AML-193 (cell line): ENCODE measurements around the gene DNAI1.

Experiments used
- DNase-seq, 2 experiments: peaks; one replicate each; lab custom pipeline; 2025; lab: John Stamatoyannopoulos, UW

The DNAI1 gene

GRCh38 chr9:34545497-34545896 lies 86.9 kb downstream of the DNAI1 start:
- no peak for DNase-seq

DNA sequence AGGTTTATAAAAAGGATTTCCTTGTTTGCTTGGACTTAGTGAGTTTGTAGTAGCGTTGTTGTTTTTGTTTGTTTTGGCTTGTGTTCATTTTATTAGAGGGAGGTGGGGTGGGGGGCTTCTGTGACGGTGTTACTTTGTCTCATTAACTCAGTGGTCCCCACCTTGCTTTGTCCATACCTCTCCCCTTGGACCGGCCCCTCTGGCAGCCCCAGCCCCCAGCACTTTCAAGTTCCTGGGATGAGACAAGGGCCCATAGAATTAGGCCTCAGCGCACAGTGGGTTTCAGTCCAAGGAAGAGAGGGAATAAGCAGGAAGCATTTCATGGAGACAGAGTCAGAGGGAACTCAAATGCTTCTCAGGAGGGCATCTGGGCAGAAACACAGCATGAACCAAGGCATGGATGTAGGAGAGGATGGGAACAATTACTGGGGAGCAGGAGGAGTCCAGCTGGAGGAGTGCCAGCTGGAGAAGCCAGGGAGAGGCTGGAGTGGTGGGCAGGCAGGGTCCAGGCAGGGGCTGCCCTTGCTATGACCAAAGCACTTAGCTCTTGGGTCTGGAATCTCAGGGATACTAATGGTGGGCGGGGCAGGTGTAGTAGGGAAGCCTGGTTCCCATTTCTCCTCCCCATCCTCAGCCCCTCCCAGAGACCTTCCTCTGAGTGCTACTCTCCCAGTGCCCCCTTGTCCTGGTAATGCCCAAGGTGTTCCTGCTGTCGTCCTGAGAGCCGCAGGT lies 87.7 kb downstream of the DNAI1 start:
- no peak for DNase-seq

GRCh38 chr9:34546834-34547827 lies 88.5 kb downstream of the DNAI1 start:
- DNase-seq = peak; percentile 29 to 48

- peak in 1 of 2 experiments; percentile 10 for DNase-seq
Observed at GRCh38 chr9:34547960-34548611, 89.5 kb downstream of the DNAI1 start.

GRCh38 chr9:34549407-34549732 lies 90.8 kb downstream of the DNAI1 start:
- DNase-seq = no peak

- DNase-seq = no peak
Observed at GRCh38 chr9:34550016-34550680, 91.5 kb downstream of the DNAI1 start.

GRCh38 chr9:34550681-34551270 lies 92.2 kb downstream of the DNAI1 start:
- DNase-seq = no peak

GRCh38 chr9:34551751-34552605 lies 93.4 kb downstream of the DNAI1 start:
- no peak for DNase-seq

DNA sequence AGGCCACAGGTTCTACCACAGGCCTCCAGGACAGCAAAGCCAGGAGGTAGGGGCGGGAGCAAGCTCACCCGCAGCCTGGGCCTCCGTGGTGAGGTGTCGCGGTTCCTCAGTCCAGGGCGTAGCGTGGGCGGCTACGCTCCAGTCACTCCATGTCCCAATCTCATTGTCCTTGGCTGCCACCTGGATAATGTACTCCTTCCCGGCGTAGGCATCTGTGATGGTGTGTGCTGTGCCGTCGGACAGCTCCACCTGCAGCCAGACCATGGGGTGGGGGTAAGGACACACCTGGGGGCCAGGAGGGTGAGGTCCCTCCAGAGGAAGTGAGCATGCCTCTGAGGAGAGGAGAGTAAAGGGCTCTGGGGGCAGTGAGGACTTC lies 94.0 kb downstream of the DNAI1 start:
- no peak for DNase-seq

GRCh38 chr9:34552986-34553385 lies 94.4 kb downstream of the DNAI1 start:
- no peak for DNase-seq

DNA sequence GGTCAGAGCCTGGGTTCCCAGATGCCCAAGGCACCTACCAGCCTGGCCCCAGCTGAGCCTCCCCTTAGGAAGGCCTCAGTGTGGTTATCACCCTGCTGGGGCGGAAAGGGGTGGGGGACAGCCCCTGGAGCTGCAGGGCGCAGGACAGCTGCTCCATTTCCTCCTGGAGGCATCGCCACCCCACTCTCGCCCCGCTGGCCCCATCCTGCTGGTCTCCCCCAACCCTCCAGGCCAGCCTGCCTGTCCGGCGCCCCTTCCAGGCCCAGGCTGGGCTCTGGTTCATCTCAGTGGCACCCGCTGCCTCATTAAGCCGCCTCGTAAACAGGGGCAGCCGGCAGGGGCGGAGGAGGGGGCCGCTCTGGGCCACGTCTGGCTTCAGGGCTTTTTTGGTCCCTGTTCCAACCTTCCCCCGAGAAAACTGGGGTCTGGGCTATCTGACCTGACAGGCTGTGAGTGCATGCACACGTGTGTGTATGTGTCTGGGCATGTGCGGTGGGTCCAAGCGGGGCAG lies 95.0 kb downstream of the DNAI1 start:
- no peak for DNase-seq

DNA sequence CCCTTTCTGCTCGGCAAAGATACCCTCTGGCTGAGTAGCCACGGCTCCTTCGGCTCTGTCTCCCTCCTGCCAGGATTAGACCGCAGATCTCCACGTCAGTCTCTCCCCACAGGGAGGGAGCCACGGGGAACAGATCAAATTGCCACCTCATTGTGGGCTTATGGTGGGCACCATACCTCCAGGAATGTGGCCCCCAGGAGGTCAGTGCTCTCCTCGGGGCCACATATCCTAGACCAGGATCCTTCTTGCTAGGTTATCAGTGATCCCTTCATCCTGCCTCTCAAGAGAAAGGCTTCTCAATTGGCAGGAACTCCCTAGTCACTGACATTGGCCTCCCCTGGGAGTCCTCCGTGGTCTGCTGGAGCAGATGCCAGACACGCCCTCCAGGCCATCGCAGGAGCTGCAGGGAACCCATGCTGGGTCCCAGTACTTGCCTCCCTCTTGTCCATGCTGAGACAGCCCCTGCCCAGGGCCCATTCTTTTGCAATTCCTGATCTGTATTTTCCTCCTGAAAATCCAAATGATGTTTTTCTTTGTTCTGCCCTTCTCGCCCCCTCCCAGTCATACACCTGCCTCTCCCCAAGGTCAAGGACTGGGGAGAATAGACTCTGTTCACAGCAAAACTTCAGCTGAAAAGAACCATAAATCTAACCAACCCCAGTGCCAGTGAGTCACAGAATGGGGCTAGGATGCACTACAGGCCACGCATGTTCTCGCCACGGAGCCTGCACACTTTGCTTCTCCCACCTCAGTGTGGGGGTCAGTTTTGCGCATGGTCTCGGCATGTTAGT lies 95.8 kb downstream of the DNAI1 start:
- DNase-seq = no peak

GRCh38 chr9:34555002-34555348 lies 96.4 kb downstream of the DNAI1 start:
- no peak for DNase-seq

DNA sequence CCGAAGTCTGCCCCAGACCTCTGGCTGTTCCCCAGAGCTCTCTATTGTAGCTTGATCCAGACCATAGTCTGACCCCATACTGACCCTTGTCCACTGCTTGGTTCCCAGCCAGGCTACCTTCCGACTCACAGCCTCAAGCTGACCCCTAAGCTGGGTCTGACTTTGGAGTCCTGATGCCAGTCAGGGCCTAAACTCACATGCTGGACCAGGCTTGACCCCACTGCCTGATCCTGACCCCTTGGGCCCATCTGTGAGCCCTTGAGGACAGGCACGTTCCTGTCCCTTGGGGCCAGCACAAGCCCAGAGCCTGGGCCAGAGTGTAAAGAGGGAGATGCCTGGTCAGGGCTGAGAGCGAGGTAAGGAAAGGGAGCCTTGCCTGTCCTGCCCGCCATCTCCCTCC lies 96.9 kb downstream of the DNAI1 start:
- DNase-seq = no peak

DNA sequence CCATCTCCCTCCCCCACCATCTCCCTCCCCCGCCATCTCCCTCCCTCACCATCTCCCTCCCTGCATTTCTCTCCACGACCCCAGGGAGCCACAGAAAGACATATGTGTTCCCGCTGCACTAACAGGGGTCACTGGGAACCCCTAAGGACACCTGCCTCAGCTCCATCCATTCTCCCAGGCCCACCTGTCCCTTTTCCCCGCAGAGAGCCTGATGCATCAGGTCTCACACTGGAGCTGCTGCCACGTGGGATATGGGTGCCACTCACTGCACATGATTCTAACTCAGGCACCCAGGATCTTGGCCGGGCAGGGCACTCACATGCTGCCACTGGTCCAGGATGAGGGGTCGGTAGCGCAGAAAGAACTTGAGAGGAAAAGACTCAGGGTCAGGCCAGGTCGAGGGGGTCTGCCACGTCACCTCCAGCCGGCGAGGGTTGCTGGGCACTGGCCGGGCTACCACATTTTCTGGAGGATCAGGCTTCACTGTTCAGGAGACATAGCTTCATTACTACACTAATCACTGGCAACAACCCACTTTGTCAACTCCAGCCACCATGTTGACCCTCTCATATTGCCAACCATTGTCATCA lies 97.4 kb downstream of the DNAI1 start:
- no peak for DNase-seq

- DNase-seq = no peak
Observed at GRCh38 chr9:34556949-34557348, 98.3 kb downstream of the DNAI1 start.

GRCh38 chr9:34557426-34558321 lies 99.1 kb downstream of the DNAI1 start:
- DNase-seq = no peak

GRCh38 chr9:34558364-34558763 lies 99.8 kb downstream of the DNAI1 start:
- DNase-seq = no peak
